ENCODE data around the gene ABCB7.

Gene ABCB7

GRCh38 chrX:75115707-75116413, 40.2 kb downstream of the ABCB7 start:
- Histone ChIP-seq H3K4me3 (ENCODE audit: low read depth, low read length) (no peak overlapping the region), H3K9me3 (ENCODE audit: control insufficient read depth, low read length) (no peaks in the 10 kb centered on the region), H3K27me3 (ENCODE audit: control insufficient read depth, insufficient read depth, low read length) (no peaks in the 10 kb centered on the region), H3K4me1 (no peaks in the 10 kb centered on the region), H3K9ac (no peak overlapping the region), H2AFZ (no peak overlapping the region), H3K36me3 (ENCODE audit: control insufficient read depth, insufficient read depth, low read length) (no peaks in the 10 kb centered on the region), H3K79me2 (no peaks in the 10 kb centered on the region), H3K4me2 (ENCODE audit: low read length) (no peak overlapping the region), H3K27ac (no peak overlapping the region)
- TF ChIP-seq CTCF (IDR thresholded peaks at IDR 0.05): no peak

GRCh38 chrX:75114638-75115037, 41.4 kb downstream of the ABCB7 start:
- no peaks in the 10 kb centered on the region for H3K27me3 ChIP-seq (ENCODE audit: control insufficient read depth, insufficient read depth, low read length)
- no peaks in the 10 kb centered on the region for H3K4me1 ChIP-seq
- no peak overlapping the region for H3K4me2 ChIP-seq (ENCODE audit: low read length)
- H3K9me3 ChIP-seq (ENCODE audit: control insufficient read depth, low read length): no peaks in the 10 kb centered on the region
- TF ChIP-seq CTCF (IDR thresholded peaks at IDR 0.05): no peak
- H3K4me3 ChIP-seq (ENCODE audit: low read depth, low read length): no peak overlapping the region
- no peaks in the 10 kb centered on the region for H3K79me2 ChIP-seq
- no peak overlapping the region for H3K27ac ChIP-seq
- H3K9ac ChIP-seq: no peak overlapping the region
- H2AFZ ChIP-seq: no peak overlapping the region
- H3K36me3 ChIP-seq (ENCODE audit: control insufficient read depth, insufficient read depth, low read length): no peaks in the 10 kb centered on the region

GRCh38 chrX:75113664-75114063, 42.4 kb downstream of the ABCB7 start:
- Histone ChIP-seq H3K27me3 (ENCODE audit: control insufficient read depth, insufficient read depth, low read length) (no peaks in the 10 kb centered on the region), H2AFZ (no peak overlapping the region), H3K79me2 (no peaks in the 10 kb centered on the region), H3K36me3 (ENCODE audit: control insufficient read depth, insufficient read depth, low read length) (no peaks in the 10 kb centered on the region), H3K4me2 (ENCODE audit: low read length) (no peak overlapping the region), H3K4me3 (ENCODE audit: low read depth, low read length) (no peak overlapping the region), H3K9me3 (ENCODE audit: control insufficient read depth, low read length) (no peaks in the 10 kb centered on the region), H3K9ac (no peak overlapping the region), H3K4me1 (no peaks in the 10 kb centered on the region), H3K27ac (no peak overlapping the region)
- no peak for TF ChIP-seq CTCF (IDR thresholded peaks at IDR 0.05)

DNA sequence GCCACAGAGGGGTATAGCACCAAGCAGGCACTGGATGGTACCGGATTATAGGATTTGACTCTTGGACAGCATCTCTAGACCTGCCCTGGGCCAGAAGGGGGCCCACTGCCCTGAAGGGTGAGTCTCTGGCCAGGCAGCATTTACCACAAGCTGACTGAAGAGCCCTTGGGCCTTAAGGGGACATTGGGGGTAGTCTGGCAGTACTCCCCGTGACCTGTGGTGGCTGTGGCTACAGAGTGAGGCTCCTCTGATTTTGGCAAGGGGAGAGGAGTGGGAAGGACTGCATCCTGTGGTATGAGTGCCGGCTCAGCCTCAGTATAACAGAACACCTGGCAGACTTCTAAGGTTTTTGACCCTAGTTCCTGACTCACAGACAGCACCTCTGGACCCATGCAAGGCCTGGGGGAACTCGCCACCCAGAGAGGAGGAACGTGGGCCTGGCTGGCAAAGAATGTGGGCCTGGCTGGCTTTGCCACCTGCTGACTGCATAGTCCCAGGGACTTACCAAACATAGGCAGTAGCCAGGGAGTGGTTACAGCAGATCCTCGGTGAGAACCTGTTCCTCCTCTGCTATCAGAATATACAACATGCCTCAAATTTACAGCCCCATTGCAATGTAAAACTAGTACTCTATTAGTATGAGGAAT, 48.1 kb downstream of the ABCB7 start:
- no peak overlapping the region for H3K27ac ChIP-seq

More for the DNA sequence above, 48.1 kb downstream of the ABCB7 start:
- H3K79me2 ChIP-seq: no peaks in the 10 kb centered on the region
- H2AFZ ChIP-seq: no peak overlapping the region
- no peaks in the 10 kb centered on the region for H3K36me3 ChIP-seq (ENCODE audit: control insufficient read depth, insufficient read depth, low read length)
- no peaks in the 10 kb centered on the region for H3K4me1 ChIP-seq
- no peak overlapping the region for H3K9ac ChIP-seq
- TF ChIP-seq CTCF (IDR thresholded peaks at IDR 0.05): no peak
- no peaks in the 10 kb centered on the region for H3K27me3 ChIP-seq (ENCODE audit: control insufficient read depth, insufficient read depth, low read length)
- no peaks in the 10 kb centered on the region for H3K9me3 ChIP-seq (ENCODE audit: control insufficient read depth, low read length)
- no peak overlapping the region for H3K4me3 ChIP-seq (ENCODE audit: low read depth, low read length)
- H3K4me2 ChIP-seq (ENCODE audit: low read length): no peak overlapping the region

Measured in parathyroid adenoma (tissue), 2 donors.